GM21447 (cell line): ENCODE measurements around the gene GRIN1.

Source experiments
- ATAC-seq: cut with Tn5 transposase; IDR thresholded peaks from one replicate; pipeline ENCODE4 v1.9.1; 2021; ENCODE audit not compliant: unreplicated experiment

Gene GRIN1

DNA sequence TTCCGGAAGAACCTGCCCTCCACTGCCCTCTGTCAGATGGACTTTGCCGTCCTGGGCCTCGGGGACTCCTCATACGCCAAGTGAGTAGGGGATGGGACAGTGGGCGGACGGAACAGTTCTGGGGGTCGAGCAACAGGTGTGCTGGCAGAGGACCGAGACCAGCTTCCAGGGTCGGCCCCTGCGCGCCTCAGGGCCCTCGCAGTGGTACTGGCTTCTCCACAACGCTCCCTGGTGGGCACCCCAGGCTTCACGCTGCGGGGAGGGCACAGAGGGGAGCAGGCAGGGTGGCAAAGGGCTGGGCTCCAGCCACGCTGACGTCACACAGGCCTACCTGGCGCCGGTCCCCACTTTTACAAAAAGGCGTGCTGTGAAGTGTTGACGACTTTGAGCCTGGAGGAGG is 73.6 kb downstream of the GRIN1 start:
- no peak for ATAC-seq

GRCh38 chr9:137213160-137214060 is 74.5 kb downstream of the GRIN1 start:
- ATAC-seq: no peak

GRCh38 chr9:137214620-137215019 is 75.7 kb downstream of the GRIN1 start:
- ATAC-seq: no peak

- no peak for ATAC-seq
These were observed 76.4 kb downstream of the GRIN1 start for GRCh38 chr9:137215196-137215986.

DNA sequence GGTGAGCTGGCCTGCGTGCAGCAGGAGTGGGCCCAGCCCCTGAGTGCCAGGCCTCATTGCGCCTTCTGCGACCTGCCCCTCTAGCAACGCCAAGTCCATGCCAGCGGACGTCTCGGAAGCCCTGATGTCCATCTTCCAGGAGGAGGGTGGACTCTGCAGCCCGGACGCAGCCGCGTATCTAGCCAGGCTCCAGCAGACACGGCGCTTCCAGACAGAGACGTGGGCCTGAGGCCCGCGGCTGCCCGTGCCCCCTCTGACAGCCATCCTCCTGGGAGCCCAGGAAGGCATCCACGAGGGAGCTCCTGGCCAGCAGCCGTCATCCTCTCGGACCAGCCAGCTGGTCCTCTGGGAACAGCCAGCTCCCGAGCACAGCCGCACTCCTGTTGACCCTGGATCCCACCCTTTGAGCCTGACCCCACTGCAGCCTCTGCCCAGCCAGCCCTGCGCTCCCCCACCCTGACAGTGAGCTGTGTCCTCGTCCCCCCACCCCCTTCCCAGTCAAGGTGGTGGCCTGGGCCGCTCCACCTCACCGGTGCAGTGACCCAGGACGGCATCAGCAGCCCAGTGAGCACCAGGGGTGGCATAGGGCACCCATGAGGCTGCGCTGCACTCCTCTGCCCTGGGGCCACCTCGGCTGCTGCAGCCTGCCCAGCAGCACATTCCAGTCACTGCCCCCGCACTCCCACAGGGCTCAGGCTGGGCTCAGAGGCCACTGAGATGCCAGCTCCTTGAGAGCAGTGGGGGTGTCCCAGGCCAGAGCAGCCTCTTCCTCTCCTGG is 77.4 kb downstream of the GRIN1 start:
- no peak for ATAC-seq

DNA sequence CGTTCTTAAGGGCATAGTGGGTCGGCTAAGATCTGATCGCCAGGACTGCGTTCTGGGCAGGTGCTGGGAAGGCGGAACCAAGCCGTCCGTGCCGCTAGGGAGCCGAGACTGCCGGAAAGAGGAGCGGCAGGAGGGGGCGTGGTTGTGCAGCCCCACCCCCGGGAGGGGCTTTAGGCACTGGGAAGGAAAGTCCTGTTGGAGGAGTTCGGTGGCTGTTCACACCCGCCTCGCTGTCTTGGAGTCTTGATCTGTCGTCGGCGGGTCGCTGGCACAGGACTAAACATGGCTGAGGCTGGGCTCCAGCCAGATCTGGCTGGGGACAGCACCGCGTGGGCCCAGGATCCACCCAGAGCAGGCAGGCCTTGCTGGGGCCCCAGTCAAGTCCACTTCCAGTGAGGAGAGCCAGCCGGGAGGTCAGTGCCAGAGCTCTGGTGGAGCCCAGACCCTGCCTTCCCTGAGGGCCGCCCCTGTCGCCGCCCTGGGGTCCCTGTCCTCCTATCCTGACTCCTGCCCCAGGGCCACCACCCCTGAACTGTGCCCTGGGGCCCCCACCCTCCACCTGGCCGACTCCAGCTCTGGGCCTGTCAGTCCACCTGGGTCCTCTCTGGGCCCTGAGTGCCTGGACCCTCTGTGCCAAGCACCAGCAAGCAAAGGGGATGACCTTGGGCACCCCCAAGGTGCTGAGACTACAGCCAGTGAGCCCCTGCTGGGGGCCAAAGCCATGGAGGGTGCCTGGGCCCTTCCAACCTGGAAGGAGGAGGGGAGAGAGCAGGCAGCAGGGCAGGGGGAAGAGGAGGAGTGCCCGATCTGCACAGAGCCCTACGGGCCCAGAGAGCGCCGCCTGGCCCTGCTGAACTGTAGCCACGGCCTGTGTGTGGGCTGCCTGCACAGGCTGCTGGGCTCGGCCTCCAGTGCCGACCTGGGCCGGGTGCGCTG is 78.6 kb downstream of the GRIN1 start:
- no peak for ATAC-seq

GRCh38 chr9:137218212-137218753 is 79.3 kb downstream of the GRIN1 start:
- ATAC-seq: no peak
